Measurements from ENCODE around the gene LCLAT1.

- TF ChIP-seq POLR2A (IDR thresholded peaks at IDR 0.05; ENCODE audit: low read depth, low read length) (no peak), TAF1 (IDR thresholded peaks at IDR 0.05; ENCODE audit: borderline replicate concordance, low read depth, low read length) (no peak)
Measured at GRCh38 chr2:30565851-30566358, 118.9 kb downstream of the LCLAT1 start.

Data from GM12892 (cell line).